Parathyroid adenoma (tissue), 2 donors: ENCODE results near the gene SORD.

Experiments used
- H2AFZ ChIP-seq: fragments of 300-600 bp; sonication (generic); one replicate; pipeline ENCODE4 v1.7.0; 2017; ENCODE audit warnings: antibody characterized with exemption, mild to moderate bottlenecking
- H3K27ac ChIP-seq: fragments of 300-600 bp; sonication (generic); one replicate; pipeline ENCODE4 v1.7.0; 2017
- H3K27me3 ChIP-seq: fragments of 300-600 bp; sonication (generic); one replicate; pipeline ENCODE4 v1.7.0; 2017; ENCODE audit warnings: low read length; ENCODE audit not compliant: control insufficient read depth, insufficient read depth
- H3K36me3 ChIP-seq: fragments of 300-600 bp; sonication (generic); one replicate; pipeline ENCODE4 v1.7.0; 2017; ENCODE audit warnings: low read length; ENCODE audit not compliant: control insufficient read depth, insufficient read depth
- H3K4me1 ChIP-seq: fragments of 300-600 bp; sonication (generic); one replicate; pipeline ENCODE4 v1.7.0; 2017; ENCODE audit warnings: control low read depth
- H3K4me2 ChIP-seq: fragments of 300-600 bp; sonication (generic); one replicate; pipeline ENCODE4 v1.7.0; 2017; ENCODE audit warnings: low read length
- H3K4me3 ChIP-seq: fragments of 300-600 bp; sonication (generic); one replicate; pipeline ENCODE4 v1.7.0; 2017; ENCODE audit warnings: low read depth, low read length
- H3K79me2 ChIP-seq: fragments of 300-600 bp; sonication (generic); one replicate; pipeline ENCODE4 v1.7.0; 2017; ENCODE audit warnings: control low read depth
- H3K9ac ChIP-seq: fragments of 300-600 bp; sonication (generic); one replicate; pipeline ENCODE4 v1.7.0; 2017; ENCODE audit warnings: mild to moderate bottlenecking
- H3K9me3 ChIP-seq: fragments of 300-600 bp; sonication (generic); one replicate; pipeline ENCODE4 v1.7.0; 2017; ENCODE audit warnings: low read length; ENCODE audit not compliant: control insufficient read depth
- TF ChIP-seq, protein P1 (sequence below): fragments of 300-600 bp; sonication (generic); IDR thresholded peaks from one replicate; pipeline ENCODE4 v1.7.0; 2017; ENCODE audit warnings: antibody characterized with exemption, mild to moderate bottlenecking
- donor health status: primary hyperparathyroidism.

SORD gene

DNA sequence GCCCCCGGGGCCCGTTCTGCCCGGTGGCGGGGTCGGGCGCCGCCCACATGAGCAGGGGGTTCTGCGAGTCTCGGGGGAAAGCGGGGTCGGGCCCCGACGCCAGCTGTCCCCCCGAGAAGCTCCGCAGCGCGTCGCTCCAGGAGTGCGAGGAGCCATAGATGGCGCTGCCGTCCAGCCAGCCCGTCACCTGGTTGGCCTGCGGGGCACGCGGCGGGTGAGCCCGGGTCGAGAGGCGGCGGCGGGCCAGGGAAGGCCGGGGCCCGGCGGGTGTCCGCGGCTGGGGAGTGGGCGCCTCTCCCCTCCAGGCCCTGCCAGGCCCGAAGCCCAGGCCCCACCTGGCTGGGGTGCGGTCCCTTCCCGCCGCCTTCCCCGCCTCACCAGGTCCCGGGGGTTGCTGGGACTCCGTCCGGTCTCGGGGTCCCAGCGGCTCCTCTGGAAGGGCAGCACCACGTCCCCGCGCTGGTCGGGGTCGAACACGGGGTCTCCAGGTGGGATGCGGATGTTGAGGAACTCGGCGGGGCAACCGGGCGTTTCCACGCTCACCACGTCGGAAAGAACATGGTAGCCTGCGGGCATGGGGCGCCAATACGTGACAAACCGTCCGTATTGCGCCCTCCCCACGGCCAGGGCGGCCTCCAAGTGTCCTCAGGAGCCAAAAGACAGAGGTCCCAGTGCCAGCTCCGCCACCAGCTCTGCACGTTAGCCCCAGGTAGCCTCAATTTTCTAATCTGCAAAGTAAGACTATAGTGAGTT lies 88.6 kb downstream of the SORD start:
- no peak overlapping the region for H3K9ac ChIP-seq
- H3K4me3 ChIP-seq = no peak overlapping the region
- no peak overlapping the region for H3K4me2 ChIP-seq
- no peaks in the 10 kb centered on the region for H3K79me2 ChIP-seq
- no peak overlapping the region for H3K27ac ChIP-seq
- H3K36me3 ChIP-seq = no peaks in the 10 kb centered on the region
- no peaks in the 10 kb centered on the region for H3K4me1 ChIP-seq
- no peaks in the 10 kb centered on the region for H3K9me3 ChIP-seq
- H2AFZ ChIP-seq = no peak overlapping the region
- no peaks in the 10 kb centered on the region for H3K27me3 ChIP-seq
- TF ChIP-seq, protein P1, sequence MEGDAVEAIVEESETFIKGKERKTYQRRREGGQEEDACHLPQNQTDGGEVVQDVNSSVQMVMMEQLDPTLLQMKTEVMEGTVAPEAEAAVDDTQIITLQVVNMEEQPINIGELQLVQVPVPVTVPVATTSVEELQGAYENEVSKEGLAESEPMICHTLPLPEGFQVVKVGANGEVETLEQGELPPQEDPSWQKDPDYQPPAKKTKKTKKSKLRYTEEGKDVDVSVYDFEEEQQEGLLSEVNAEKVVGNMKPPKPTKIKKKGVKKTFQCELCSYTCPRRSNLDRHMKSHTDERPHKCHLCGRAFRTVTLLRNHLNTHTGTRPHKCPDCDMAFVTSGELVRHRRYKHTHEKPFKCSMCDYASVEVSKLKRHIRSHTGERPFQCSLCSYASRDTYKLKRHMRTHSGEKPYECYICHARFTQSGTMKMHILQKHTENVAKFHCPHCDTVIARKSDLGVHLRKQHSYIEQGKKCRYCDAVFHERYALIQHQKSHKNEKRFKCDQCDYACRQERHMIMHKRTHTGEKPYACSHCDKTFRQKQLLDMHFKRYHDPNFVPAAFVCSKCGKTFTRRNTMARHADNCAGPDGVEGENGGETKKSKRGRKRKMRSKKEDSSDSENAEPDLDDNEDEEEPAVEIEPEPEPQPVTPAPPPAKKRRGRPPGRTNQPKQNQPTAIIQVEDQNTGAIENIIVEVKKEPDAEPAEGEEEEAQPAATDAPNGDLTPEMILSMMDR = no peak

DNA sequence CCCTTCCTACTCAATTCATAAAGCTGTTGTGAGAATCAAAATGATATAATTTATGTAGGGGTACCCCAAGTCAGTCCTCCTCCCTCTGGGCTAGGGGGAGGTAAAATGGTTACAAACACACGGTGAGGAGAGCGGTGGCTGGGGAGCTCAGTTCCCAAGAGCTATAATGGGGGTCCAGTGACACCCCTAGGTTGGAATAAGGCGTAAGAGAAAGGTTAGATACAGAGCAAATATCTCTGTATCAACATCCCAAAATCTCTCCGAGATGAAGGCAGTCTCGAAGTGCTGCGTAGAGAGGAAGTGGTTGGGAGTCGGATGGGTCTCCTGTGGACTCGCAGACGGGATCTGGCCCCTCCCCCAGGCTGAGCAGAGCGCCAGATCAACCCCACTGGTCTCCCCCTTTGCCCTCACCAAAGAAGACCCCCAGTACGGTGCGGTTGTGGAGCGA lies 89.2 kb downstream of the SORD start:
- H3K36me3 ChIP-seq = no peaks in the 10 kb centered on the region

DNA sequence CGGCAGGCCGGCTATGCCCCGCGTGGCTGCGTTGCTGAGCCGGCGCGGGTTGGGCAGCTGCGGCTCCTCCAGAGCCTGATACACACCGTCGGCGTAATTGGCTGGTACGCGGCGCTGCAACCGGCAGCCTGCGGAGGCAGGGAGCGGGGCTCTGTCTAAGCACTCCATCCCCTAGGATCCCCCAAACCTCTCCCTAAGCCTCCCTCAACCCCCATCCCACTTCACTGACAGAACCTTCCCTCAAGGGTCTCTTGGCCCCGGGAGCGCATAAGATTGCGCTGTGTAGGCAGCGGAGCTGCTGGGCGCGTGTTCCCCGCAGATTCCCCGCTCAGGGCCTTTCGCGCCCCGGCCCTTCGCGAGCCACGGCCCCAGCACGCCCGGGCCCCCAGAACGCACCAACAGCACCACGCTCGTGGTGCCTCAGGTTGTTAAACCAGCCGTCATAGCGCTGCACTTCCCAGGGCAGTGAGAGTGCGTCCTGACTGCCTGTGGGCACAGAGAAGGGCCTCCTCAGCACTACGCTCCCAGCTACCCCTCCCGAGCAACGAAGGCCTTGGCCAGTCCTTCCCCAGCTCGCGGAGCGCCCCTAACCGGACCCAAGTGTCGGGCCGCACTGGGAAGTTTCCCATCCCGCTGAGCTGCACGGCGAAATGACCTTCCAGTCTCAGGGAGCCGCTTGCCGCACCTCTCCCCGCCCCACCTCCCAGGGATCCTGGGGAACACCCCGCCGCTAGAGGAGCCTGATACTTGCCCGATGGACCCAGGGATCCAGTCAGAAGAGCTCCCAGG lies 89.8 kb downstream of the SORD start:
- no peaks in the 10 kb centered on the region for H3K9me3 ChIP-seq
- no peak overlapping the region for H2AFZ ChIP-seq
- no peaks in the 10 kb centered on the region for H3K27me3 ChIP-seq
- no peak overlapping the region for H3K9ac ChIP-seq
- no peak overlapping the region for H3K27ac ChIP-seq
- no peaks in the 10 kb centered on the region for H3K4me1 ChIP-seq
- no peaks in the 10 kb centered on the region for H3K79me2 ChIP-seq
- no peak overlapping the region for H3K4me3 ChIP-seq
- no peaks in the 10 kb centered on the region for H3K36me3 ChIP-seq
- TF ChIP-seq, protein P1 = no peak
- peak overlapping the region; percentile 26 for H3K4me2 ChIP-seq

More for the DNA sequence above, 89.2 kb downstream of the SORD start:
- H3K79me2 ChIP-seq = no peaks in the 10 kb centered on the region
- H3K27ac ChIP-seq = no peak overlapping the region
- no peaks in the 10 kb centered on the region for H3K27me3 ChIP-seq
- no peak overlapping the region for H2AFZ ChIP-seq
- no peak overlapping the region for H3K4me3 ChIP-seq
- peak overlapping the region; percentile 26 for H3K4me2 ChIP-seq
- no peak overlapping the region for H3K9ac ChIP-seq
- H3K4me1 ChIP-seq = no peaks in the 10 kb centered on the region
- no peaks in the 10 kb centered on the region for H3K9me3 ChIP-seq
- TF ChIP-seq, protein P1 = no peak

DNA sequence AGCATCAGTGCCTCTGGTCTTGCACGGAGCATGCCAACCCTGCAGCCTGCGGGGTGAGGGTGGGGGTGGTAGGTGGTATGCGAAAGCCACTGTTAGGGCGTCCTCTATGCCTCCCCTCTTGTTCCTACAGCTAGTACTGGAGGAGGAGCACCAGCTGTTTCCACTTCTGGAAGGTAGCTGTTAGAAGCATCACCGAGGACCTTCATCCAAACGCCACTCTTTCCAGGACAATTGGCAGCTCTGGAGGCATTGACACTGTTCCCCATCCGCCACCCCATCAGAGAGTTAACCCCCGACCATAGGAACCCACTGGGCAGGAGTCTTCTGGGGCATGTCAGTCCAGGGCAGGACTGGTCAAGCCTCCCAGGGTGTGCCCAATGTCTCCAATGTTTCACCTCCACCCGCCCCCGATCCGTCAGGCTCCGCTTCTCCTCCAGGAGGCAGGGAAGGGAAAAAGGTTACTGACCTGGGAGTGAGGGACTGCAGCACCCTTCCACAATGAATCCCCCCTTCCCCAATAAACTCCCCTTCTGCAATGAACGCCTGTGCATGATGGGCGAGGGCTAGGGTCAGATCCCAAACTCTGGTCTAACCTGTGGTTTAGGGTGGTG lies 90.5 kb downstream of the SORD start:
- no peaks in the 10 kb centered on the region for H3K9me3 ChIP-seq
- no peaks in the 10 kb centered on the region for H3K4me1 ChIP-seq
- H3K79me2 ChIP-seq = no peaks in the 10 kb centered on the region
- TF ChIP-seq, protein P1 = no peak
- H3K27me3 ChIP-seq = no peaks in the 10 kb centered on the region
- no peak overlapping the region for H3K4me2 ChIP-seq
- H2AFZ ChIP-seq = no peak overlapping the region
- no peaks in the 10 kb centered on the region for H3K36me3 ChIP-seq
- no peak overlapping the region for H3K9ac ChIP-seq
- H3K27ac ChIP-seq = no peak overlapping the region
- H3K4me3 ChIP-seq = no peak overlapping the region
